GM18517 (cell line): ENCODE data around the gene CENPVL3.
"Not testable (repeated sequence)": the region's sequence is repeated elsewhere in the genome, so short reads cannot be mapped to it uniquely, and the experiment has no call there.

Source experiments
- ATAC-seq: cut with Tn5 transposase; IDR thresholded peaks from one replicate; pipeline ENCODE4 v1.9.1; 2021; ENCODE audit warnings: mild to moderate bottlenecking, moderate library complexity; ENCODE audit not compliant: unreplicated experiment

The CENPVL3 gene

GRCh38 chrX:51618241-51619155 is at the start of gene CENPVL3:
CENPVL3 (minus strand) TSS chrX:51618912; CDS start chrX:51618873, 39 bp downstream.
- not testable (repeated sequence) for ATAC-seq

- ATAC-seq, result no peak
These were observed 47.3 kb upstream of the CENPVL3 start for GRCh38 chrX:51665981-51666380.

GRCh38 chrX:51643377-51643776 is 24.7 kb upstream of the CENPVL3 start:
- ATAC-seq, result no peak

- ATAC-seq, result no peak
These were observed 22.8 kb upstream of the CENPVL3 start for GRCh38 chrX:51641421-51642021.

- not testable (repeated sequence) for ATAC-seq
These were observed 17.8 kb upstream of the CENPVL3 start for GRCh38 chrX:51636511-51636910.

- ATAC-seq, result no peak
These were observed 4.2 kb downstream of the CENPVL3 start for GRCh38 chrX:51614353-51615012.

GRCh38 chrX:51608766-51609165 is 9.9 kb downstream of the CENPVL3 start:
- no peak for ATAC-seq

GRCh38 chrX:51608126-51608525 is 10.6 kb downstream of the CENPVL3 start:
- no peak for ATAC-seq

- ATAC-seq, result no peak
These were observed 12.3 kb downstream of the CENPVL3 start for GRCh38 chrX:51606446-51606845.

- ATAC-seq, result no peak
These were observed 19.8 kb downstream of the CENPVL3 start for GRCh38 chrX:51598899-51599298.

GRCh38 chrX:51571874-51572273 is 46.8 kb downstream of the CENPVL3 start:
- ATAC-seq, result no peak

GRCh38 chrX:51569561-51569960 is 49.2 kb downstream of the CENPVL3 start:
- ATAC-seq, result no peak

- no peak for ATAC-seq
These were observed 50.1 kb downstream of the CENPVL3 start for GRCh38 chrX:51568586-51568985.
